ENCODE data around the gene PSD2. TPM values are rescaled to one million over a fixed set of nuclear protein-coding genes. Genes with fewer than 3 reads are reported as not detected.

PSD2 gene
- total and polyA plus RNA-seq, 10 of the 15 experiments (the other 5 are each of a cell fraction or from before 2014, with no cell fraction given) = 0.02 to 0.14 (median 0.03) TPM; not detected in 5

- peak; percentile 90 for TF ChIP-seq ZNF687 (IDR thresholded peaks at IDR 0.05)
- no peak for TF ChIP-seq SPI1 (IDR thresholded peaks at IDR 0.05; ENCODE audit: borderline replicate concordance, insufficient read depth, low read depth, low read length)
- TF ChIP-seq RUNX3 (IDR thresholded peaks at IDR 0.05; ENCODE audit: low read length) = no peak
- TF ChIP-seq PAX8 (IDR thresholded peaks at IDR 0.05) = no peak
- no peak for TF ChIP-seq SREBF1 (IDR thresholded peaks at IDR 0.05; ENCODE audit: low read length)
- peak; percentile 77 for TF ChIP-seq IKZF1 (conservative IDR thresholded peaks at IDR 0.05)
- no peak for TF ChIP-seq PBX3 (IDR thresholded peaks at IDR 0.05; ENCODE audit: insufficient replicate concordance, low read depth, low read length)
- no peak for TF ChIP-seq SIN3A (IDR thresholded peaks at IDR 0.05; ENCODE audit: low read depth, low read length)
- TF ChIP-seq MYC (IDR thresholded peaks at IDR 0.05; ENCODE audit: insufficient read depth, insufficient read length, insufficient replicate concordance, low read length, severe bottlenecking) = no peak
- no peak for TF ChIP-seq SMC3 (IDR thresholded peaks at IDR 0.05; ENCODE audit: borderline replicate concordance, low read length)
- TF ChIP-seq CEBPZ (IDR thresholded peaks at IDR 0.05; ENCODE audit: low read depth, low read length) = no peak
- no peak for TF ChIP-seq IRF4 (IDR thresholded peaks at IDR 0.05; ENCODE audit: low read depth, low read length)
- no peak for TF ChIP-seq JUND (IDR thresholded peaks at IDR 0.05; ENCODE audit: low read depth, low read length)
- peak; percentile 84 for TF ChIP-seq POLR2A (IDR thresholded peaks at IDR 0.05; ENCODE audit: low read depth, low read length)
- no peak for TF ChIP-seq PRDM15 (CRISPR knock-in tag; IDR thresholded peaks at IDR 0.05)
Measured at GRCh38 chr5:139847790-139848507, 52.3 kb downstream of the PSD2 start (continued).

Data from GM12878 (cell line).